GM18951 (cell line): ENCODE measurements around the gene HOXB7.

Source experiments
- POLR2A ChIP-seq: IDR thresholded peaks from 4 replicates; pipeline ENCODE4 v1.6.1; 2011; ENCODE audit warnings: mild to moderate bottlenecking; ENCODE audit not compliant: insufficient read length, insufficient read depth; ENCODE audit errors: extremely low read depth
- in situ Hi-C: fragments of 300-500 bp; cut with MboI; formaldehyde crosslinking; loops from one replicate; pipeline ENCODE4 v1.12.0; 2022; ENCODE audit warnings: low sequenced_read_pairs, mixed read lengths, inconsistent platforms; ENCODE audit not compliant: unreplicated experiment

HOXB7 gene

GRCh38 chr17:48566717-48567116, 44.1 kb downstream of the HOXB7 start:
- in situ Hi-C loops: no loop called here
- TF ChIP-seq POLR2A: no peak

- in situ Hi-C loops: no loop called here
- TF ChIP-seq POLR2A: no peak
These were observed 44.7 kb downstream of the HOXB7 start for GRCh38 chr17:48565925-48566710.

- in situ Hi-C loops: no loop called here
- no peak for TF ChIP-seq POLR2A
These were observed 45.7 kb downstream of the HOXB7 start for GRCh38 chr17:48565022-48565554.

DNA sequence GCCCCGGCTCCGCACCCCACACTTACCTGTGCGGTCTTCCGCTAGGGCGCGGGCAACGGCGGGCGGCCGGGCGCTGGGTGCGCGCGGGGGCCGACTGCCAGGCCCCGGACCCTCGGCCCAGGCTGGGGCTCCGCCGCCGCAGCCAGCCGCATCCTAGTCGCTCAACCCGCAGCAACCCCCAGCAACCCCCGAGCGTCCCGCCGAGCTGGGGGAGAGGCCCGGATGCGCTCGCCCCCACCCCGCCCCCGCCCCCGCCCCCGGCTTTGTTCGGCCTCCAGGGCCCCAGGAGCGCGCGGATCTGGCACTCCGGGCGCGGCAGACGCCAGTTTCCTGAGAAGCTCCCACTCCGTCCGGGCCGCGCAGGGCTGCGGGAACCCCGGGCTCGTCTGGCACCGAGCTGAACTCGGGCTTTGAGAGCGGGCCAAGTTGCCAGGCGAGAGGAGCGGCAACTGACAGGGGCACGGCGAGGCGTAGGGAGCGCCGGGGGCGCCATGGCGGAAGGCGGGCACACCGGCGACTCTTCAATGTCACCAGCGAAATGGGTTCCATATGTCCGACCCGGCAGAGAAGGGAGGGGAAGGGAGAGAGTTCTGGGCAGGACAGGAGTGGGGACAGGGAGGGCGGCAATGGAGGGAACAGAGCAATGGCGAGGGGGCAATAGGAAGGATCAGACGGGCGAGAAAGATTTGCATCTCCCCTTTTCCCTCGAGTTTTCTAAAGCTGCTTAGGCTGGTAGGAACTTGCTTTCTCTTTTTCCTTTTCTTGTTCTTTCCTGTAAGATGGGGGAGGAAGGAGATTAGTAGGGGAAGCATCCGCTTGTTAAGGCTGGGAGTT, 46.4 kb downstream of the HOXB7 start:
- TF ChIP-seq POLR2A: no peak
- in situ Hi-C loops: no loop called here

GRCh38 chr17:48563867-48564187, 47.0 kb downstream of the HOXB7 start:
- TF ChIP-seq POLR2A: no peak
- in situ Hi-C loops: no loop called here

DNA sequence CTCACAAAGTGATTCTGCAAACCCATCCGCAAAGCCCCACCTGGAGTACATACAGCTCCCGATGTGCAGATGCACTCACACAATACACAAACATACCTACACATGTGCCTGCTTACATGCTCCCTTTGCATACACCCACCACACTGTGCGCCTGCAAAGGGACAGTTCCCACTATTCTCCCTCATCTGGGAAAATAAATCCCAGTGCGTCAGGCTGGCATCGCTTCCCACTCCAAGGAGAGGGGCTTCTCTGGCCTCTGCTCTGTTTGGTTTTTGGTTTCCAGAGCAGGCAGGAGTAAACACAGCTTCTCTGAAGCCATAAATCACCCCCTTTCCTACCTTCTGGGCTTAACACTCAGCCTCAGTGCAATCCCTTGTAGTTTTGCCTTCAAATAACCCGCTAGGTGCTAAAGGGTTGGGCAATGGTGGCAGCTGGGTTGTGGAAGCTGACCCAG, 47.4 kb downstream of the HOXB7 start:
- in situ Hi-C loops: no loop called here
- TF ChIP-seq POLR2A: no peak

GRCh38 chr17:48562934-48563333, 47.9 kb downstream of the HOXB7 start:
- in situ Hi-C loops: no loop called here
- TF ChIP-seq POLR2A: no peak

DNA sequence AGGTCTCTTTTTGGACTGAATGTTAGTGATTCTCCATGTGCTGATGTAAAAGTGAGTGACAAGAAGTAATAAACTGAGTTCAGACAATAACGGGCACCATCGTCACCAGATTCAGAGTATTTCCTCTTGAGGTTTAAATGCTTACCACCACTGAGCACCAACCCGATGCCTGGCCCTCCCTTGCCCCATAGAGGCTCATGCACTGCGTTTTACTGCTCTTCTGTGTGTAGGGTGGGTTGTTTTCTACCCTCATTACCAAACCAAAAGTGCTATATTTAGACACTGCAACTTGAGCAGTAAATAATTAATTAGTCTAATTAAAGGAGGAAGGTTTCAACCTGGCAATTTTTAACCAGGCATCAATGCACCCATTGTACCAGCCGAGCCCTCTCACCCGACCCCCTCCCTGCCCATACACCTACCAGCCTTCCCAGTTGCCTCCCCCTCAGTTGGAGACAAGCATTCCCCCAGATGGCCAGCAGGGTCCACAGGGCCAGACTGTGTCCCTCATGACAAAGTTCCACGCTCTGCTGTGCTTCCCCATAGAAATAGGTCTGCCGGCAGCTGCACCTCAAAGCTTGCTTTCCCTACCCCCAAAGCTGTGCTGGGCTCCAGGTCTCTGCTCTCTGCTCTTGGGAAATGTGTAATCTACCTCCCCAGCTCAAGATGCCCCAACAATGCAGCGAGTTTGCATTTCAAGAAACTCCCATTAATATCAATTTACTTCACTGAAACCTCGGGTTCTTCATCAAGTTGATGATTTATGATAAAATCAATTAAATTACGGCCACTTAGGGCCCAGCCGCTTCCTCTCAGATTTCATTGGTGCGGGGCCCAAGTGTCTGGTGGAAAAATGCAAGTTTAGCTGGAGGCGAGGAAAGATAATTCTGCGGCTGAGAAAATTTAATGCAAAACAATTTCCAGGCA, 48.7 kb downstream of the HOXB7 start:
- in situ Hi-C loops: no loop called here
- TF ChIP-seq POLR2A: peak; percentile 59

- no peak for TF ChIP-seq POLR2A
- in situ Hi-C loops: no loop called here
These were observed 50.7 kb downstream of the HOXB7 start for GRCh38 chr17:48559840-48560817.

DNA sequence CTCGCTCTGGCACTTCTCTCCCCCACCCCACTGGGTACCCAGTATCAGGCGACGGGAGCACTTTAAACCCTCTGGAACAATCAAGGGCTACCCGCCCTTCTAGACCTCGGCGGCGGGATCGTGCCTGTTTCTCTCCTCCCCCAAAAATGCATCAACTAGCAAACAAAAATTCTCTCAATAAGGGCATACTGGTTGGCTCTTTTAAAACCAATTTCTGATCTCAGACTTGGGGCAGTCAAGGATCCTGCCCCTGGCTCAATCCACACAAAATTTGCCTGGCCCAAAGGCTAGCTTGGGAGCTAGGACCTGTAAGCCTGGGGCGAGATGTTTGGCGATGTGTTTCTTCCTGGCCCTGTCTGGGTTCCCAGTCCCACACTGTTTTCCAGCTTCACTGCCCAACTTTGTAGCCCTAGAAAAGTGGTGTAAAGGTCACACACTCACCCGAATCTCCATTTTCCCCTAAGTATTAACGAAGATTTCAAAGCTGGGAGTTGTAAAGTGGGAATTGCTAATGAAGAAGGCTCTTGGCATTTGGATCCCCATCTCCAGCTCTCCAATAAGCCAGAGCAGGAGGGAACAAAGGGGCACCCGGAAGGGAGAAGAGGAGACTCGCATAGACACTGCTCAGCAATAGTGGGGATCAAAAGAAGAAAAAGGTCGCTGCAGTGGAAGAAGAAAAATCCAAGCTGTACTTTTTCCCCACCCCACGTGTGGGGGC, 51.5 kb downstream of the HOXB7 start:
- no peak for TF ChIP-seq POLR2A
- in situ Hi-C loops: no loop called here

GRCh38 chr17:48558831-48559121, 52.0 kb downstream of the HOXB7 start:
- no peak for TF ChIP-seq POLR2A
- in situ Hi-C loops: no loop called here
